ENCODE data around the gene CCDC88B. TPM values are rescaled to one million over a fixed set of nuclear protein-coding genes. Genes with fewer than 3 reads are reported as not detected.

Gene CCDC88B
- total and polyA plus RNA-seq, 2 of the 8 experiments (the other 6 are each of a cell fraction or from before 2014, with no cell fraction given), result 5.9 to 12.5 TPM

- Histone ChIP-seq H2BK5ac (ENCODE audit: low read depth, low read length) (no peak overlapping the region), H3K27me3 (replicated peaks in 1 of 4; ENCODE audit: control insufficient read depth in 3 of 4, extremely low read depth in 1 of 4, insufficient read depth in 3 of 4, low read length in 3 of 4) (no peaks in the 10 kb centered on the region), H2AK5ac (ENCODE audit: low read depth, low read length) (no peak overlapping the region), H3K27ac (ENCODE audit: low read depth, low read length) (no peak overlapping the region), H3K9ac (replicated peaks in 1 of 4; ENCODE audit: extremely low read depth in 1 of 4, low read depth in 3 of 4, low read length in 3 of 4) (no peak overlapping the region), H3K4ac (replicated peaks; ENCODE audit: insufficient read length, low read depth, low read length) (no peak overlapping the region), H2AFZ (ENCODE audit: low read length) (no peak overlapping the region), H3K36me3 (ENCODE audit: control insufficient read depth in 2 of 4, insufficient read depth in 4 of 4, low read length in 3 of 4) (peaks cover 0 to 16% (median 10%) of the 10 kb centered on the region in 4 experiments; a peak in 7 of 8 replicates), H3K14ac (ENCODE audit: insufficient read length) (no peak overlapping the region), H4K91ac (replicated peaks; ENCODE audit: insufficient read length, low read length) (no peak overlapping the region), H4K5ac (ENCODE audit: insufficient read length, low read depth, low read length) (no peak overlapping the region), H3K4me2 (ENCODE audit: insufficient read depth in 1 of 2, low read depth in 2 of 2, low read length in 2 of 2) (no peak overlapping the region), H2BK12ac (ENCODE audit: low read depth, low read length) (no peak overlapping the region), H2BK15ac (ENCODE audit: low read length) (no peak overlapping the region), H3K4me3 (ENCODE audit: extremely low read depth in 1 of 4, insufficient read depth in 2 of 4, low read depth in 3 of 4, low read length in 4 of 4) (no peak overlapping the region), H3K79me1 (ENCODE audit: low read depth, low read length) (peaks cover 6% of the 10 kb centered on the region; the same call in 1 of the 2 replicates), H3K79me2 (ENCODE audit: control insufficient read depth in 1 of 2, insufficient read depth in 2 of 2, low read length in 2 of 2) (peaks cover 0 to 17% of the 10 kb centered on the region in 2 experiments; a peak in 2 of 4 replicates), H3K23ac (ENCODE audit: insufficient read length) (no peak overlapping the region), H4K8ac (ENCODE audit: extremely low read depth, insufficient read depth, low read length) (no peak overlapping the region; the same call in 1 of the 2 replicates), H3K9me3 (ENCODE audit: insufficient read depth in 2 of 2, low read depth in 1 of 2, low read length in 1 of 2) (no peaks in the 10 kb centered on the region), H2BK20ac (ENCODE audit: low read length) (no peak overlapping the region), H4K20me1 (replicated peaks in 1 of 2; ENCODE audit: control insufficient read depth in 1 of 2, insufficient read depth in 2 of 2, low read length in 2 of 2) (peaks cover 0 to 3% of the 10 kb centered on the region in 2 experiments), H2BK120ac (replicated peaks; ENCODE audit: low read depth, low read length) (no peak overlapping the region), H3K56ac (replicated peaks; ENCODE audit: insufficient read length, low read depth, low read length) (no peak overlapping the region), H3K4me1 (replicated peaks in 1 of 4; ENCODE audit: control insufficient read depth in 3 of 4, insufficient read depth in 4 of 4, low read length in 3 of 4) (peaks cover 0 to 5% (median 3%) of the 10 kb centered on the region in 4 experiments; a peak in 5 of 7 replicates), H3K23me2 (ENCODE audit: low read depth, low read length) (peaks cover 5% of the 10 kb centered on the region; the same call in 1 of the 2 replicates), H3K18ac (ENCODE audit: extremely low read depth, low read length) (no peak overlapping the region)
- CTCF ChIA-PET (ENCODE audit: partially characterized antibody), result interaction anchor here (0.5 to 20.8 kb wide), 9 partner anchors 10 to 1132 kb away, joined by 3 to 614 read pairs (median 3); partner anchors contain the start of genes CATSPERZ and CCDC88B
- TF ChIP-seq TAF7 (optimal IDR thresholded peaks at IDR 0.05; ENCODE audit: borderline replicate concordance, low read depth, low read length), result no peak
- TF ChIP-seq CTCF (IDR thresholded peaks at IDR 0.05; ENCODE audit: control extremely low read depth in 1 of 3, insufficient read depth in 1 of 3, low read depth in 1 of 3, low read length in 3 of 3), result peak in 2 of 3 experiments; percentile 23 to 59; a peak in 2 of 4 replicates
- no peak for DNase-seq (ENCODE audit: low read depth in 1 of 2, low spot score in 2 of 2)
- 88% methylated on average over 18 of the region's 19 CpGs; no CpG with 5 or more reads in 1 of the 2 experiments for WGBS, 2 experiments (ENCODE audit: extremely low coverage in 1 of 2, insufficient coverage in 1 of 2, insufficient read length in 1 of 2, insufficient replicate concordance in 2 of 2, low coverage in 1 of 2, low lambda C conversion rate in 2 of 2, missing lambda C conversion rate in 1 of 2)
- FAIRE-seq, result no peak
- POLR2A ChIA-PET (ENCODE audit: partially characterized antibody), result interaction anchor here (0.7 to 6.6 kb wide), 7 partner anchors 9 to 67 kb away, joined by 3 to 61 read pairs (median 3); partner anchors contain the start of gene ESRRA
Observed at GRCh38 chr11:64314146-64314804, 25.7 kb upstream of the CCDC88B start.

Data from H1 (cell line).